Endothelial cell of umbilical vein (primary cell): ENCODE data around the gene USH2A. TPM values are rescaled to one million over a fixed set of nuclear protein-coding genes. Genes with fewer than 3 reads are reported as not detected.

Experiments used
- BruUV-seq: library from RNA; stranded (reverse); fragments of 400-500 nt; replicated peaks from 2 replicates; lab custom pipeline; 2021; lab: Mats Ljungman, UMichigan
- CTCF ChIA-PET: fragments of 300-600, 350-600 bp; sonication (Branson Sonifier 250); formaldehyde crosslinking; loops from one replicate; lab custom pipeline; 2021; ENCODE audit warnings: antibody characterized with exemption, inconsistent platforms; lab: Charles Lee
- POLR2A ChIA-PET: fragments of 300-600, 350-600 bp; sonication (Branson Sonifier 250); formaldehyde crosslinking; loops from one replicate; lab custom pipeline; 2021; ENCODE audit warnings: antibody characterized with exemption, inconsistent platforms; lab: Charles Lee
- DNase-seq: peaks from one replicate; pipeline ENCODE4 v3.0.0-alpha.2; 2011; ENCODE audit warnings: low read depth, low spot score
- FAIRE-seq: peaks from 2 replicates; lab custom pipeline; 2011; peaks lifted over from hg19 to GRCh38; lab: Jason Lieb, UNC
- H2AFZ ChIP-seq: 2 replicates; pipeline ENCODE4 v1.6.0; 2012; ENCODE audit warnings: low read depth, low read length, control low read depth, inconsistent platforms
- H3K27ac ChIP-seq: 2 replicates; pipeline ENCODE4 v1.5.1; 2011; ENCODE audit warnings: low read depth, mild to moderate bottlenecking, control low read depth, low read length, moderate library complexity; ENCODE audit not compliant: insufficient read depth
- H3K27me3 ChIP-seq, 2 experiments: 2 replicates each; pipeline versions ENCODE4 v1.6.0 to v1.6.1; 2011; ENCODE audit warnings: low read length in 2 of 2, mixed read lengths in 1 of 2; ENCODE audit not compliant: control insufficient read depth in 2 of 2, insufficient read depth in 2 of 2
- H3K36me3 ChIP-seq, 2 experiments: 2 replicates in 1 of 2; 3 replicates in 1 of 2; pipeline ENCODE4 v1.5.1; 2011; ENCODE audit warnings: low read length in 2 of 2, mild to moderate bottlenecking in 1 of 2, moderate library complexity in 1 of 2; ENCODE audit not compliant: control insufficient read depth in 2 of 2, insufficient read depth in 2 of 2; ENCODE audit errors: extremely low read depth in 1 of 2
- H3K4me1 ChIP-seq: 3 replicates; pipeline ENCODE4 v1.5.1; 2011; ENCODE audit warnings: mild to moderate bottlenecking, low read length; ENCODE audit not compliant: control insufficient read depth, insufficient read depth; ENCODE audit errors: extremely low read depth
- H3K4me2 ChIP-seq: 2 replicates; pipeline ENCODE4 v1.6.1; 2011; ENCODE audit warnings: low read length, control low read depth, mixed read lengths; ENCODE audit not compliant: insufficient read depth
- H3K4me3 ChIP-seq, 3 experiments: fragments of 200-600 bp in 1 of 3; sonication (generic), shearing (Covaris generic) in 1 of 3; replicated peaks in 1 of 3; 2 replicates each; pipeline ENCODE4 v1.5.1; 2011 to 2016; ENCODE audit warnings: control low read depth in 3 of 3, low read length in 3 of 3, mild to moderate bottlenecking in 2 of 3, inconsistent platforms in 1 of 3, low read depth in 1 of 3, moderate library complexity in 1 of 3; ENCODE audit not compliant: insufficient read depth in 1 of 3
- H3K79me2 ChIP-seq: 2 replicates; pipeline ENCODE4 v1.6.0; 2012; ENCODE audit warnings: low read length, inconsistent platforms; ENCODE audit not compliant: control insufficient read depth, insufficient read depth
- H3K9ac ChIP-seq: replicated peaks from 2 replicates; pipeline ENCODE3; 2011; ENCODE audit warnings: low read length, control low read depth; ENCODE audit not compliant: insufficient read depth; ENCODE audit errors: extremely low read depth
- H3K9me1 ChIP-seq: replicated peaks from 3 replicates; pipeline ENCODE4 v1.6.0; 2011; ENCODE audit warnings: mild to moderate bottlenecking, low read length; ENCODE audit not compliant: control insufficient read depth, insufficient read depth; ENCODE audit errors: extremely low read depth
- H3K9me3 ChIP-seq: replicated peaks from 2 replicates; pipeline ENCODE4 v1.5.1; 2012; ENCODE audit warnings: low read length, inconsistent platforms; ENCODE audit not compliant: control insufficient read depth, insufficient read depth
- H4K20me1 ChIP-seq: replicated peaks from 2 replicates; pipeline ENCODE3; 2011; ENCODE audit warnings: mild to moderate bottlenecking, low read length; ENCODE audit not compliant: control insufficient read depth, insufficient read depth; ENCODE audit errors: extremely low read depth
- CTCF ChIP-seq, 2 donors: IDR thresholded peaks; 1 replicate in 1 of 2; 2 replicates in 1 of 2; pipeline ENCODE4 v1.5.1; 2011; ENCODE audit warnings: low read length in 2 of 2, mild to moderate bottlenecking in 2 of 2, moderate library complexity in 2 of 2, control low read depth in 1 of 2, inconsistent platforms in 1 of 2, low read depth in 1 of 2; ENCODE audit not compliant: insufficient read depth in 1 of 2; ENCODE audit errors: extremely low read depth in 1 of 2
- EZH2 ChIP-seq: IDR thresholded peaks from 2 replicates; pipeline ENCODE4 v1.6.1; 2012; ENCODE audit warnings: borderline replicate concordance, low read depth, mild to moderate bottlenecking, moderate library complexity, low read length, inconsistent platforms; ENCODE audit not compliant: severe bottlenecking
- FOS ChIP-seq: IDR thresholded peaks from 2 replicates; pipeline ENCODE4 v1.6.1; 2011; ENCODE audit warnings: mild to moderate bottlenecking, low read length, moderate library complexity, borderline replicate concordance; ENCODE audit not compliant: insufficient read depth
- GATA2 ChIP-seq: IDR thresholded peaks from 2 replicates; pipeline ENCODE4 v1.7.0; 2011; ENCODE audit warnings: low read depth, mild to moderate bottlenecking, moderate library complexity, mixed read lengths, low read length; ENCODE audit not compliant: insufficient read length, insufficient read depth
- JUN ChIP-seq: IDR thresholded peaks from 2 replicates; pipeline ENCODE4 v1.6.1; 2011; ENCODE audit warnings: borderline replicate concordance, low read depth; ENCODE audit not compliant: insufficient read length, insufficient read depth
- MAX ChIP-seq: IDR thresholded peaks from 2 replicates; pipeline ENCODE4 v1.6.1; 2011; ENCODE audit not compliant: insufficient read depth, insufficient read length
- MYC ChIP-seq: IDR thresholded peaks from one replicate; pipeline ENCODE4 v1.6.1; 2011; ENCODE audit warnings: mild to moderate bottlenecking, low read depth, low read length
- POLR2A ChIP-seq: IDR thresholded peaks from 2 replicates; pipeline ENCODE4 v1.6.1; 2012; ENCODE audit warnings: low read depth, mild to moderate bottlenecking, control low read depth, low read length
- POLR2AphosphoS5 ChIP-seq: IDR thresholded peaks from 2 replicates; pipeline ENCODE4 v1.6.1; 2012; ENCODE audit warnings: low read depth, mild to moderate bottlenecking, control low read depth, low read length, moderate library complexity; ENCODE audit not compliant: insufficient read depth
- dilution Hi-C: fragments of 300-500 bp; cut with MboI; formaldehyde crosslinking; loops from one replicate; pipeline ENCODE4 v1.15.0; 2019; ENCODE audit warnings: low sequenced_read_pairs; ENCODE audit not compliant: extremely low pct_ligation_motif_present
- intact Hi-C: fragments of 100-400 bp; cut with micrococcal nuclease; formaldehyde crosslinking; loops from one replicate; pipeline ENCODE4 v1.10.0; 2022
- polyA plus RNA-seq, 4 experiments: library from polyadenylated mRNA; depleted of rRNA in 3 of 4; stranded (reverse) in 3 of 4; unstranded in 1 of 4; fragments of >200 nt; gene quantifications; 2 replicates each; pipeline versions ENCODE4 v1.2.1 to v1.2.3, GENCODE V29; 2011 to 2012; ENCODE audit warnings: missing spikeins in 1 of 4
- total RNA-seq: library from RNA; stranded (reverse); gene quantifications from 2 replicates; pipeline ENCODE4 v1.2.3, GENCODE V29; 2021

USH2A gene
- total and polyA plus RNA-seq, 2 donors (not counting 3 experiments of a cell fraction or from before 2014, with no cell fraction given): not detected

GRCh38 chr1:215601276-215601675, 822.0 kb downstream of the USH2A start:
- Histone ChIP-seq H3K79me2 (no peaks in the 10 kb centered on the region), H3K9me3 (no peaks in the 10 kb centered on the region), H3K36me3 (no peaks in the 10 kb centered on the region), H3K27me3 (no peaks in the 10 kb centered on the region), H3K4me3 (no peak overlapping the region), H3K4me2 (no peak overlapping the region), H3K9ac (no peak overlapping the region), H3K4me1 (no peaks in the 10 kb centered on the region), H4K20me1 (no peaks in the 10 kb centered on the region), H2AFZ (no peak overlapping the region), H3K27ac (no peak overlapping the region), H3K9me1 (no peaks in the 10 kb centered on the region)
- ChIA-PET CTCF (no interaction called here), POLR2A (no interaction called here)
- intact Hi-C loops (no loop called here), dilution Hi-C loops (no loop called here)
- FAIRE-seq (no peak), DNase-seq (no peak)
- no TSS peak for BruUV-seq
- TF ChIP-seq MYC: no peak
- TF ChIP-seq GATA2: no peak
- TF ChIP-seq POLR2A: no peak
- TF ChIP-seq POLR2AphosphoS5: no peak
- TF ChIP-seq EZH2: no peak
- no peak for TF ChIP-seq CTCF (IDR thresholded peaks at IDR 0.05; ENCODE audit: extremely low read depth in 1 of 2, insufficient read depth in 1 of 2, low read depth in 1 of 2, low read length in 2 of 2)
- no peak for TF ChIP-seq JUN
- TF ChIP-seq MAX: no peak
- TF ChIP-seq FOS: no peak
